Activated CD4-positive, alpha-beta memory T cell treated with anti-CD3 and anti-CD28 coated beads, Interleukin-2, amount 10 ng/mL, durations not matched to agents 7 days and 5 days (primary cell): ENCODE results near the gene CYB5RL. TPM values are rescaled to one million over a fixed set of nuclear protein-coding genes. Genes with fewer than 3 reads are reported as not detected.

Experiments
- CTCF ChIA-PET: fragments of 350-600 bp; sonication (Branson Sonifier 250); formaldehyde crosslinking; loops from one replicate; lab custom pipeline; 2021; ENCODE audit warnings: antibody characterized with exemption, inconsistent platforms; lab: Charles Lee
- POLR2A ChIA-PET: fragments of 350-600 bp; sonication (Branson Sonifier 250); formaldehyde crosslinking; loops from one replicate; lab custom pipeline; 2021; ENCODE audit warnings: antibody characterized with exemption; lab: Charles Lee
- DNase-seq: peaks from one replicate; pipeline ENCODE4 v3.0.0-alpha.2; 2020
- H3K27ac Mint-ChIP-seq: one replicate; pipeline ENCODE4 v1.8.0; 2021; ENCODE audit warnings: mild to moderate bottlenecking, mixed read lengths
- H3K27me3 Mint-ChIP-seq: one replicate; pipeline ENCODE4 v1.8.0; 2021; ENCODE audit warnings: mixed read lengths
- H3K36me3 Mint-ChIP-seq: one replicate; pipeline ENCODE4 v1.8.0; 2021; ENCODE audit warnings: low read depth, mixed read lengths
- H3K4me1 Mint-ChIP-seq: one replicate; pipeline ENCODE4 v1.8.0; 2021; ENCODE audit warnings: mixed read lengths
- H3K4me3 Mint-ChIP-seq: one replicate; pipeline ENCODE4 v1.8.0; 2021; ENCODE audit warnings: mild to moderate bottlenecking, mixed read lengths
- H3K9me3 Mint-ChIP-seq: one replicate; pipeline ENCODE4 v1.8.0; 2021; ENCODE audit warnings: mixed read lengths
- total RNA-seq, 2 experiments: library from RNA; stranded (reverse); gene quantifications; one replicate each; pipeline ENCODE4 v1.2.3, GENCODE V29; 2021

Gene CYB5RL, protein sequence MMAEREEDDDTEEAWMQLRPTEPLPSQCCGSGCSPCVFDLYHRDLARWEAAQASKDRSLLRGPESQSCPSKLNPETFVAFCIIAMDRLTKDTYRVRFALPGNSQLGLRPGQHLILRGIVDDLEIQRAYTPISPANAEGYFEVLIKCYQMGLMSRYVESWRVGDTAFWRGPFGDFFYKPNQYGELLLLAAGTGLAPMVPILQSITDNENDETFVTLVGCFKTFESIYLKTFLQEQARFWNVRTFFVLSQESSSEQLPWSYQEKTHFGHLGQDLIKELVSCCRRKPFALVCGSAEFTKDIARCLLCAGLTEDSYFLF
- total RNA-seq: 10 to 100 TPM in 1 of 2 experiments, 1 to 10 TPM in 1; 8.9 to 10.0 TPM

DNA sequence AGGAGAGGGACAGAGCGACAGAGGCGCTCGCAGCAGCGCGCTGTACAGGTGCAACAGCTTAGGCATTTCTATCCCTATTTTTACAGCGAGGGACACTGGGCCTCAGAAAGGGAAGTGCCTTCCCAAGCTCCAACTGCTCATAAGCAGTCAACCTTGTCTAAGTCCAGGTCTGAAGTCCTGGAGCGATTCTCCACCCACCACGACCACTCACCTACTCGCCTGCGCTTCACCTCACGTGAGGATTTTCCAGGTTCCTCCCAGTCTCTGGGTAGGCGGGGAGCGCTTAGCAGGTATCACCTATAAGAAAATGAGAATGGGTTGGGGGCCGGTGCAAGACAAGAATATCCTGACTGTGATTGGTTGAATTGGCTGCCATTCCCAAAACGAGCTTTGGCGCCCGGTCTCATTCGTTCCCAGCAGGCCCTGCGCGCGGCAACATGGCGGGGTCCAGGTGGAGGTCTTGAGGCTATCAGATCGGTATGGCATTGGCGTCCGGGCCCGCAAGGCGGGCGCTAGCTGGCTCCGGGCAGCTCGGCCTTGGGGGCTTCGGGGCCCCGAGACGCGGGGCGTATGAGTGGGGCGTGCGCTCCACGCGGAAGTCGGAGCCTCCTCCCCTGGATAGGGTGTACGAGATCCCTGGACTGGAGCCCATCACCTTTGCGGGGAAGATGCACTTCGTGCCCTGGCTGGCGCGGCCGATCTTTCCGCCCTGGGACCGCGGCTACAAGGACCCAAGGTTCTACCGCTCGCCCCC is at the start of gene CYB5RL, which contains the start of gene MRPL37:
CYB5RL (minus strand) TSS at position 266 of the 754 bp plus-strand sequence. CDS start 4,414 bp downstream, outside the sequence.
MRPL37 (plus strand) TSS at position 403 of the 754 bp plus-strand sequence; CDS start at position 480, 77 bp downstream.
- POLR2A ChIA-PET: interaction anchor here (0.8 to 2.7 kb wide), 19 partner anchors 10 to 601 kb away, joined by 3 to 21 read pairs (median 6); partner anchors contain the start of genes SSBP3, TCEANC2, TMEM59 and TTC22
- Mint-ChIP-seq H3K27me3 (no peaks in the 10 kb centered on the region), H3K27ac (peak within 1 kb of the TSS; percentile 71), H3K9me3 (no peaks in the 10 kb centered on the region), H3K4me1 (peaks cover 37% of the 10 kb centered on the region), H3K36me3 (peaks cover 19% of the 10 kb centered on the region), H3K4me3 (peak within 1 kb of the TSS; percentile 85)
- DNase-seq: peak; percentile 91
- CTCF ChIA-PET: interaction anchor here (0.5 to 3.2 kb wide), 11 partner anchors 16 to 331 kb away, joined by 3 to 18 read pairs (median 3); partner anchors contain the start of genes TCEANC2 and TMEM59

DNA sequence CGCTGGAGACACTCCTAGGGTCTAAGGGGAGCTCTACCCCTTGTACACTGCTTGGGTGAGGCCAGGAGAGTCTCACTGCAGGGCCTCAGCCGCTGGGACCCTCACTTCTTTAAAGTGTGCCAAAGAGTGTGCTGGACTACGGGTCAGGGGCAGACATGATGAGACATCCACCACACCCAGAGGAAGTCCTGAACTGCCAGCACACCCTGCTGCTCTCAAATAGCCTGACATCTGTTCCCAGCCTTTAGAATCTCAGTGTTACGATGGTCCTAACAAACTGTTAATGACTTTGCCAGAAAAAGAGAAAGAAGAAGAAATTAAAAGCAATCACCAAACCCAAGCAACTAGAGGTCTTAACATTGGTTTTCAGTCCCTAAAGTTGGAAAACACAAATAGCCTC is 49.1 kb upstream of the CYB5RL start:
- Mint-ChIP-seq H3K4me1 (peaks cover 5% of the 10 kb centered on the region), H3K36me3 (peaks cover 12% of the 10 kb centered on the region), H3K4me3 (no peak overlapping the region), H3K9me3 (no peaks in the 10 kb centered on the region), H3K27me3 (no peaks in the 10 kb centered on the region), H3K27ac (no peak overlapping the region)
- no peak for DNase-seq
- ChIA-PET POLR2A (no interaction called here), CTCF (no interaction called here)

DNA sequence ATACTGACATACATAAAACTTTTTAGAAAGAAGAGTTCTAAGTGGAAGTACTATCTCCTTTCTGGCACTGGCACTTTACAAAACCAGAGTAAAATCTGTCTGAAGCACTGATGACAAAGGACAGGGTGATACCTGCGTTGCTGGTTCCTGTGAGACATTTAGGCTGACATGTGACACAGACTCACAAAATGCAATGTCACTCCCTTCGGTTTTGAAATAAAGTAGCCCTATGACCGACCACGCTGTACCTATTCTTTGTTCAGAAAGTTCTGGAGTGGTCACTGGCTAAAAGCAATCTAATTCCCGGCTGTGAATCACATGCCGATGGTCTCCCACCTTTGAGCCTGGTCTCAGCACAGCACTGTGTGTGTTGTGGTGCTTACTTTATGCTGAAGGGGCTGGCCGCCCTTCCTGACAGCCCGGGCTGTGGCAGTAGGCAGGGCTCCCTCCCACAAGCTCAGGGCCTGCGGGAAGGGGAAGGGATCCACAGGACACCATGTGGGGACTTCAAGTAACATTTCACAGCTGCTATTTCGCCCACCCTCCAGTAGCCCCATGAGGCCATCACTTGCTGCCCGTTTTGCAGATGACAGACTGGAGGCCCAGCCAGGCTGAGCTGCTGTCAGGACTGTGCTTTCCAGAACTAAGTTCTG is 48.2 kb upstream of the CYB5RL start:
- Mint-ChIP-seq H3K4me3 (no peak overlapping the region), H3K4me1 (peaks cover 5% of the 10 kb centered on the region), H3K27me3 (no peaks in the 10 kb centered on the region), H3K27ac (no peak overlapping the region), H3K9me3 (no peaks in the 10 kb centered on the region), H3K36me3 (peaks cover 13% of the 10 kb centered on the region)
- ChIA-PET POLR2A (no interaction called here), CTCF (no interaction called here)
- DNase-seq: no peak

DNA sequence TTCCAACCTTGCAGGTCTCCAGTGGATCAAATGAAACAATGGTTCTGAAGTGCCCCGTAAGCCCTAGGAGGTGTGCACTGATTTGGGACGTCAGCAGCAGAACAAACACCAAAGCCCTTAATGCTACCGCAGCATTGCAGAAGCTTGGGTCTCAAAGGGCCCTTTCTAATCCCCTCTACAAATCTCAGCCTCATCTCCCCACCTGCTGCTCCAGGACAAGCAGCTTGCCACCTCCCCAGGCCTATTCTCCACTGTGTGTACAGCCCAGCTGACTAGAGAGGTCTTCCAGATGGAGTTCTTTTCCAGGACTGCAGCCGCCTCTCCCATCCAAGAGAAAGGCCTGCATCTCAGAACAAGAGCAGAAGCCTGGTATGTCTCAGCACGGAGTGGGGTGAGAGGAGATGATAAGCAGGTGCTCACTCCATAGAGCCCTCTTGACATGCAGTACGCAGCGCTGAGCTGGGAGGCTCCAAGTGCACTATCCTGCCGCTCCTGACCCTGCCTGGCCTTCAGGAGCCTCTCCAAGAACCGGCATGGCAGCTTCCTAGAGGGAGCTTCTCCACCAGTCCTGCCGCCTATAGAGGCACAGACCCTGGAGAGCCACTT is 46.4 kb upstream of the CYB5RL start:
- Mint-ChIP-seq H3K4me1 (no peaks in the 10 kb centered on the region), H3K27ac (peak overlapping the region; percentile 2), H3K27me3 (no peaks in the 10 kb centered on the region), H3K36me3 (peaks cover 11% of the 10 kb centered on the region), H3K4me3 (no peak overlapping the region), H3K9me3 (no peaks in the 10 kb centered on the region)
- POLR2A ChIA-PET: no interaction called here
- DNase-seq: no peak
- CTCF ChIA-PET: no interaction called here

DNA sequence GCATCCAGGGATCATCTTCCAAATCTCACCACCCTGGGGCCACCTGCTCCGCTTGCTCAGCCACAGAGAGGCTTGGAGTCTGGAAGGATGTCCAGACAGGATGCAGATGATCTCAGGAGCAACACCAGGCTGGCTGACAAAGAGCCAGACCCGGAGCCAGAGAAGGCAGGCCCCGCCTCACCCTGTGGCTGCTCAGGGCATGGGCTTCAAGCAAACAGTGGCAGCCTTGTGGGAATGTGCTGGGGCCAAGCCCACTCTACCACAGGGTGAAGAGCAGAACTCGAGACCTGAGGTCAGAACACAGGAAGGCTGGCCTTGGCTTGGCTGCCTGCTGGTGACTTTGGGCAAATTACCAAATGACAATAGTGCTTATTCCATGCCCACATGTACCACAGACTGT is 45.7 kb upstream of the CYB5RL start:
- Mint-ChIP-seq H3K27me3 (no peaks in the 10 kb centered on the region), H3K36me3 (peaks cover 9% of the 10 kb centered on the region), H3K4me1 (no peaks in the 10 kb centered on the region), H3K9me3 (no peaks in the 10 kb centered on the region), H3K27ac (no peak overlapping the region), H3K4me3 (no peak overlapping the region)
- ChIA-PET POLR2A (no interaction called here), CTCF (no interaction called here)
- no peak for DNase-seq

DNA sequence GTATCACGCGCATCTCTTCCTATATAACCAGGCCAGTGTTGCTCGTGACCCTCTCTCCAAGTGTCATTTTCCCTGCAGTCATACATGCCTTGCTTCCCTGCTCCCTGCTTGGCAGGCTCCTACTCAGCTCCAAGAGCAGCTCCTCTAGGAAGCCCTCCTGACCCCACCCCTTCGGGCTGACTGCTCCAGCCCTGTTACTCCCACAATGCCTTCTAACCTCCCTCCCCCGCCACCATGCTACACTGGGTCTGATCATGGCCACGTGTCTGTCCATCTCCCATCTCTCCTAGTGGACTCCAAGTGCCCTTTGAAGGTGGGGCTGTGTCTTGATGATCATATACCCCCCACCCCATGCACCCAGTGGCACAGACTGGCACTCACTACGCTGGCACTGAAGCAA is 44.8 kb upstream of the CYB5RL start:
- Mint-ChIP-seq H3K36me3 (peaks cover 9% of the 10 kb centered on the region), H3K4me3 (no peak overlapping the region), H3K27ac (peak overlapping the region; percentile 27), H3K4me1 (no peaks in the 10 kb centered on the region), H3K9me3 (no peaks in the 10 kb centered on the region), H3K27me3 (no peaks in the 10 kb centered on the region)
- POLR2A ChIA-PET: no interaction called here
- CTCF ChIA-PET: no interaction called here
- DNase-seq: no peak

DNA sequence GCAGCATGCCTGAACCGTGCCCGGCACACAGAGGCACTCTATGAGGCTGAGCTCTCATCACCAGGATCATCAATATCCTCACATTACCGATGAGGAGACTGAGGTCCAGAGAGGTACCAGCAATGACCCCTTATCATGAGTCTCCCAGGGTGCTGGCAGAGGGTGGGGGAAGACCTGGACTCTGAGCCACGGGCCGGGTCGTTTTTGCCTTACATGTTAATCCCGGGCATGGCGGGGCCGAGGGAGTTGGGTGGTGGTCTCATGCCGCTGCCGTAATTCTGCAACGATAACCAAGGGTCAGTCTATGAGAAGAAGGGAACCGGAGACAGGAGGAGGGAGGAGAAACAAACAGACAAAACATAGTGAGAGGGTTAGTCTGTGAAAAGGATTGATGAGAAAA is 43.2 kb upstream of the CYB5RL start:
- Mint-ChIP-seq H3K27me3 (no peaks in the 10 kb centered on the region), H3K4me3 (no peak overlapping the region), H3K36me3 (peaks cover 8% of the 10 kb centered on the region), H3K9me3 (no peaks in the 10 kb centered on the region), H3K27ac (no peak overlapping the region), H3K4me1 (no peaks in the 10 kb centered on the region)
- ChIA-PET CTCF (no interaction called here), POLR2A (no interaction called here)
- DNase-seq: no peak

DNA sequence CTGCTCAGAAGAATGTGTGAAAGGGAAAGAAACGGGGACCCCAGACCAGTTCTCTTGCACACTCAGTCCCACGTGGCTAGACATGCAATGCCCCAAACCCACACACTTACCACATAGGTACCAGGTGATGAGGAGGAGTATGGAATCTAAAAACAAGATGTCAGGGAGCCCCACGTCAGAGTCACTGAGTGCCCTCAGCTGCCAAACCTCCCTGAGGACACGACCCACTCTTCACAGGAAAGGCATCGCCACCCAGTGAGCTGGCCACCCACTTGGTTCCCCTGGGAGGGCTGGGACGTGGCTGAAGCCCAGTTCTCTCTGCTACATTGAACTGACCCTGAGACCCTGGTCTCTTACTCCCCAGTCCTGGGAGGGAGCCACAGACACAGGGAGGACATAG is 41.5 kb upstream of the CYB5RL start:
- Mint-ChIP-seq H3K27ac (no peak overlapping the region), H3K27me3 (no peaks in the 10 kb centered on the region), H3K4me1 (no peaks in the 10 kb centered on the region), H3K4me3 (no peak overlapping the region), H3K36me3 (peaks cover 13% of the 10 kb centered on the region), H3K9me3 (no peaks in the 10 kb centered on the region)
- DNase-seq: no peak
- POLR2A ChIA-PET: no interaction called here
- CTCF ChIA-PET: no interaction called here

DNA sequence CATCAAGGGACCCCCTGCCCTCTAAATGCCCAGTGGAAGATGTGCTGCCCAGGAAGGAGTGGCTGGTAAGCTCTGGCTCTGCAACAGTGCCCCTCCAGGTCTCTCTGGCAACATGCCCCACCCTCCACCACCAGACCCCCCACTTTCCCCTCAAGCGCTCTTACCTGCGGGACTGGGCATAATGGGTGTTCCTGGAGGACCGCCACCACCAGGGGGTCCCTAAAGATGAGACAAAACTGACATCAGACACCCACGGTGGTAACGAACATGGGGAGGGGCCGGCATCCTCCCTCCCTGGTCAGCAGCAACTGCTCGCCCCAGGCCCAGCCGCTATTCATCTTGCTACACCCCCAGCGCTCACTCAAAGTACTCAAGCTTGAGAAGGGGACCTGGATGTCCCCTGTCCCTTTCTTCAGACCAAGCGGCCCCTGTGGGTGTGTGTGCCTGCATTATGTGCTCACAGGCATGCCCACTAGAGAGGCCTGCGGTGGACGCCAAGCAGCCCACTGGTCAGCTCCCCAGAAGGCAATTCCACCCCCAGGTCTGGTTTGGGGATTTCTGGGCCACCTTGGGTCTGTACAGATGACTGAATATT is 41.0 kb upstream of the CYB5RL start:
- POLR2A ChIA-PET: no interaction called here
- H3K27me3 Mint-ChIP-seq: no peaks in the 10 kb centered on the region
- no peak overlapping the region for H3K27ac Mint-ChIP-seq
- no peaks in the 10 kb centered on the region for H3K4me1 Mint-ChIP-seq
- H3K9me3 Mint-ChIP-seq: no peaks in the 10 kb centered on the region
- no peak for DNase-seq
- H3K36me3 Mint-ChIP-seq: peaks cover 13% of the 10 kb centered on the region
- CTCF ChIA-PET: no interaction called here
- H3K4me3 Mint-ChIP-seq: no peak overlapping the region

DNA sequence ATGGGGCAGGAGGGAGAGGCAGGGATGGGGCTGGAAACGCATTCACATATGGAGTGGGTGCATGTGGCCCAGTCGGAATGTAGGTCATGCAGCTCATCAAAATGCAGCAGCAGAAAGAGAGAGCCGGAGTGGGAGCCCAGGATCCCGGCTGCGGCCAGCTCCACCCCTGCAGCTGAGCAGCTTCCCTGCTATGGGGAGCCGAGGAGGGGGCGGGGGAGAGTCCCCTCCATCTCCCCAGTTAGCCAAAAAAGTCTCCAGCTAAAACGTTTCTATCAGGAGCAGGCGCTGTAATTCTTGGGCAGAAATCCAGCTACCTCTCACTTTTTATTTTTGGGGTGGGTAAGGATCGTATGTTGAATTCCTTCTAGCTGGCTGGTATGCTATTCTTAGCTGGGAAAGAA is 39.8 kb upstream of the CYB5RL start:
- ChIA-PET POLR2A (no interaction called here), CTCF (no interaction called here)
- H3K4me1 Mint-ChIP-seq: peaks cover 4% of the 10 kb centered on the region
- no peak overlapping the region for H3K27ac Mint-ChIP-seq
- H3K27me3 Mint-ChIP-seq: no peaks in the 10 kb centered on the region
- no peak overlapping the region for H3K4me3 Mint-ChIP-seq
- DNase-seq: no peak
- no peaks in the 10 kb centered on the region for H3K9me3 Mint-ChIP-seq
- peaks cover 17% of the 10 kb centered on the region for H3K36me3 Mint-ChIP-seq

DNA sequence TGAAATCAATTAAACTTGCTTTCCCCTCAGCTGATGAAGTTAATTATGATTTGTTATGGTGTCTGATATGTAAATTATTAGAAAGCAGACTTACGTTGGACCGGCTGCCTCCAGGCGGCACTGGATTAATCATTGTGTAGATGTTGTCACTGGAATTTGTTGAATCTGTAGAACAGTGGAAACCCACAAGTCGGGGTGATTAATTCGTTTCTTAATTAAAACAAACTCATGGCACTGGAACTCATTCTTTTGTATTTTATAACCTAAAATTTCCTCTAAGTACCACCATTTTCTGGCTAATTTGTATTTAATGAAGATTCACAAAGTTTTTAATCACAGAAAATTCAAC is 39.2 kb upstream of the CYB5RL start:
- Mint-ChIP-seq H3K36me3 (peaks cover 20% of the 10 kb centered on the region), H3K27me3 (no peaks in the 10 kb centered on the region), H3K9me3 (no peaks in the 10 kb centered on the region), H3K4me3 (no peak overlapping the region), H3K4me1 (peaks cover 8% of the 10 kb centered on the region), H3K27ac (no peak overlapping the region)
- DNase-seq: no peak
- CTCF ChIA-PET: no interaction called here
- POLR2A ChIA-PET: no interaction called here

DNA sequence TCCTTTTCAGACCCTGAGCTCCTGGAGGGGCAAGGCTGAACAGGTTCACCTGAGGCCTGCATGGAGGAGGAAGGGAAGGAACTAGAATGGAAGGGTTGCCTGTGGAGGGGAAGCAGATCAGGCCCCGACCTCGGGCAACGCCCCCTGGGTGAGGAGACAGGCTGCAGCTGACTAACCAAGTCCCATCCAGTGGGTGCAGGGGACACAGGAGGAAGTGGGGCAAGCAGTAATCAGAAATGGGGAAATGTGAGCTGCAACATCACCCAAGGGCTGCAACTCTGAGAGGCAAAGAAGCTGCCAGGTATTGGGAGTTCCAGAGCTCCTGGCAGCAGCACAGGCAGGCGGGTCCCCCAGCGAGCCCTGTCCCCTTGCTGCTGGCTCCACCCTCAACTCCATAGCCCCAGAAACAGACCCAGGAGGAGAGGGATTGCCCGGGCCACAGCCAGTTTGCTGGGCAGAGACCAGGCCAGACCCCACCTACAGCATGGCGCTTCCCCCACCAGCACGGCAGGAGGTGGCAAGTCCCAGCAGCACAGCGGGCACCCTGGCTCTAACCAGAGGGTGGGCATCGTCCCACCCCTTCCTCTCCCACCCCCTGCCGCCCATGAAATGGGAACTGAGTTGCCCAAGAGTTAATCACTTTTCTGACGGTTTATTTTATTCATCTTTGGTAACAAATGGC is 38.7 kb upstream of the CYB5RL start:
- Mint-ChIP-seq H3K9me3 (no peaks in the 10 kb centered on the region), H3K27ac (no peak overlapping the region), H3K27me3 (no peaks in the 10 kb centered on the region), H3K4me1 (peaks cover 8% of the 10 kb centered on the region), H3K36me3 (peaks cover 20% of the 10 kb centered on the region), H3K4me3 (no peak overlapping the region)
- CTCF ChIA-PET: no interaction called here
- no peak for DNase-seq
- POLR2A ChIA-PET: no interaction called here
